Measurements from ENCODE around the gene CXXC1.

GRCh38 chr18:50240080-50240563 lies 47.4 kb downstream of the CXXC1 start:
- TF ChIP-seq CTCF (conservative IDR thresholded peaks at IDR 0.05 in 1 of 2, IDR thresholded peaks at IDR 0.05 in 1 of 2; ENCODE audit: low read depth in 1 of 2, low read length in 2 of 2) (no peak), EZH2 (IDR thresholded peaks at IDR 0.05; ENCODE audit: low read length, missing control alignments) (no peak)

Measured in fibroblast of lung (primary cell).